CD4-positive, alpha-beta T cell treated with Interleukin-21 for 1 hour (primary cell): ENCODE measurements around the gene WNT6.
"Not testable (repeated sequence)": the region's sequence is repeated elsewhere in the genome, so short reads cannot be mapped to it uniquely, and the experiment has no call there.

Source experiments
- DNase-seq: peaks from one replicate; pipeline ENCODE4 v3.0.0-alpha.2; 2020

Gene WNT6

GRCh38 chr2:218830526-218831306, 28.9 kb upstream of the WNT6 start:
- DNase-seq, result no peak

- no peak for DNase-seq
Observed at GRCh38 chr2:218831378-218831990, 28.1 kb upstream of the WNT6 start, which contains the start of gene PRKAG3. Gene PRKAG3 (minus strand): TSS chr2:218831803.

GRCh38 chr2:218832081-218832480, 27.5 kb upstream of the WNT6 start:
- no peak for DNase-seq

- DNase-seq, result no peak
Observed at GRCh38 chr2:218832520-218832919, 27.1 kb upstream of the WNT6 start.

GRCh38 chr2:218833023-218833609, 26.5 kb upstream of the WNT6 start:
- DNase-seq, result no peak

- no peak for DNase-seq
Observed at GRCh38 chr2:218834685-218835084, 24.9 kb upstream of the WNT6 start.

- no peak for DNase-seq
Observed at GRCh38 chr2:218837495-218837894, 22.1 kb upstream of the WNT6 start.

GRCh38 chr2:218839430-218839829, 20.2 kb upstream of the WNT6 start:
- no peak for DNase-seq

- no peak for DNase-seq
Observed at GRCh38 chr2:218839888-218840287, 19.7 kb upstream of the WNT6 start.

GRCh38 chr2:218844334-218844733, 15.3 kb upstream of the WNT6 start:
- not testable (repeated sequence) for DNase-seq

- not testable (repeated sequence) for DNase-seq
Observed at GRCh38 chr2:218846963-218847362, 12.6 kb upstream of the WNT6 start.

- no peak for DNase-seq
Observed at GRCh38 chr2:218849721-218850120, 9.9 kb upstream of the WNT6 start.

GRCh38 chr2:218850796-218851195, 8.8 kb upstream of the WNT6 start:
- DNase-seq, result no peak

GRCh38 chr2:218851286-218851685, 8.3 kb upstream of the WNT6 start:
- no peak for DNase-seq

GRCh38 chr2:218852911-218853667, 6.5 kb upstream of the WNT6 start:
- peak; percentile 71 for DNase-seq

- no peak for DNase-seq
Observed at GRCh38 chr2:218853766-218854165, 5.8 kb upstream of the WNT6 start.

GRCh38 chr2:218854860-218855259, 4.7 kb upstream of the WNT6 start:
- no peak for DNase-seq

GRCh38 chr2:218855305-218856166, 4.1 kb upstream of the WNT6 start:
- no peak for DNase-seq

- DNase-seq, result no peak
Observed at GRCh38 chr2:218856167-218856895, 3.3 kb upstream of the WNT6 start.

GRCh38 chr2:218856896-218857243, 2.7 kb upstream of the WNT6 start:
- no peak for DNase-seq

GRCh38 chr2:218857371-218858137, 2.1 kb upstream of the WNT6 start:
- no peak for DNase-seq
